IPS-20b (cell line): ENCODE data around the gene ZNF77.
"Not testable (repeated sequence)": the region's sequence is repeated elsewhere in the genome, so short reads cannot be mapped to it uniquely, and the experiment has no call there.

Experiments
- H3K27ac ChIP-seq: one replicate; pipeline ENCODE4 v1.5.1; 2013; ENCODE audit warnings: low read length
- H3K27me3 ChIP-seq: 2 replicates; pipeline ENCODE4 v1.6.1; 2013; ENCODE audit warnings: mild to moderate bottlenecking, low read length, inconsistent platforms; ENCODE audit not compliant: insufficient read depth
- H3K36me3 ChIP-seq: 2 replicates; pipeline ENCODE4 v1.6.1; 2013; ENCODE audit warnings: low read depth, mild to moderate bottlenecking, inconsistent platforms, low read length, moderate library complexity; ENCODE audit not compliant: insufficient read depth
- H3K4me1 ChIP-seq: 2 replicates; pipeline ENCODE4 v1.6.1; 2013; ENCODE audit warnings: mild to moderate bottlenecking, control low read depth, inconsistent platforms, low read length, moderate library complexity; ENCODE audit not compliant: insufficient read depth
- H3K4me3 ChIP-seq: 2 replicates; pipeline ENCODE4 v1.5.1; 2013; ENCODE audit warnings: mild to moderate bottlenecking, low read length, inconsistent platforms
- H3K9ac ChIP-seq: 2 replicates; pipeline ENCODE4 v1.6.1; 2013; ENCODE audit warnings: low read depth, mild to moderate bottlenecking, inconsistent platforms, low read length, moderate library complexity
- H3K9me3 ChIP-seq: 2 replicates; pipeline ENCODE4 v1.6.1; 2013; ENCODE audit warnings: mild to moderate bottlenecking, low read depth, low read length, inconsistent platforms; ENCODE audit not compliant: insufficient read depth

Gene ZNF77

DNA sequence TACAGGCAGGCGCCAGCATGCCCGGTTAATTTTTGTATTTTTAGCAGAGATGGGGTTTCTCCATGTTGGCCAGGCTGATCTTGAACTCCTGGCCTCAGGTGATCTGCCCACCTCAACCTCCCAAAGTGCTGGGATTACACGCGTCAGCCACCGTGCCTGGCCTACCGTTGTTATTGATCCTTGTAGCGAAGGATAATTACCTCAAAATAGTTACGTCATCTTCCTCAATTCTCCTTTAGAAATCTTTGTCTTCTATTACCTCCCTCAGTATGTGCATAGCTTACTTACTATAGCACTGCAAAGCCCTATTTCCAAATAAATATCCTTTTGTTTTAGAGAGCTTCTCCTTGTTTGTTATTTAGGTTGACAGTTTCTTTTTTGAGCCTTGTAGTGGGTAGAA, 23.2 kb upstream of the ZNF77 start:
- no peaks in the 10 kb centered on the region for H3K9me3 ChIP-seq
- no peaks in the 10 kb centered on the region for H3K36me3 ChIP-seq
- 0 out of 2 replicates have a peak, but pooled peaks cover under 1% of the 10 kb centered on the region for H3K27me3 ChIP-seq
- no peak overlapping the region for H3K9ac ChIP-seq
- H3K4me3 ChIP-seq = no peak overlapping the region
- H3K4me1 ChIP-seq = no peaks in the 10 kb centered on the region
- no peak overlapping the region for H3K27ac ChIP-seq

DNA sequence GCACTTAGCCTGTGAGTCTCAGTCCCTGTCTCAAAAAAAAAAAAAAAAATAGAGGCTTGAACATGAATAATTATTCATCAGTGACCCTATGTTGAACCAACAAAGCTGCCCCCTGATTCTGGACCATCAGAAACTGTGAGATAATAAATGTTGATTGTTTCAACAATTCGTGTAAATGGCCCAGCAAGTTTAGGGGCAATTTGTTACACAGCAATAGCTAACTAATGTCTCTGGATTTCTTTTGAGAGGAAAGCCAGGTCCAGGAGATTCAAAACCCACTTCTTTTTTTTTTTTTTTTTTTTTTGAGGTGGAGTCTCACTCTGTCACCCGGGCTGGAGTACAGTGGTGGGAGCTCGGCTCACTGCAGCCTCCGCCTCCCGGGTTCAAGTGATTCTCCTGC, 20.1 kb upstream of the ZNF77 start:
- no peaks in the 10 kb centered on the region for H3K9me3 ChIP-seq
- no peaks in the 10 kb centered on the region; the same call in 1 of the 2 replicates for H3K4me1 ChIP-seq
- no peak overlapping the region for H3K4me3 ChIP-seq
- no peaks in the 10 kb centered on the region for H3K36me3 ChIP-seq
- H3K9ac ChIP-seq = no peak overlapping the region
- H3K27ac ChIP-seq = no peak overlapping the region
- no peaks in the 10 kb centered on the region for H3K27me3 ChIP-seq

- not testable (repeated sequence) for H3K36me3 ChIP-seq, H3K27me3 ChIP-seq
These were observed 18.9 kb upstream of the ZNF77 start for GRCh38 chr19:2963631-2964030.

GRCh38 chr19:2963122-2963521, 18.4 kb upstream of the ZNF77 start:
- Histone ChIP-seq H3K9me3 (no peaks in the 10 kb centered on the region), H3K27ac (no peak overlapping the region), H3K4me3 (no peak overlapping the region), H3K27me3 (no peaks in the 10 kb centered on the region), H3K9ac (no peak overlapping the region), H3K36me3 (no peaks in the 10 kb centered on the region), H3K4me1 (no peaks in the 10 kb centered on the region; the same call in 1 of the 2 replicates)

More at GRCh38 chr19:2963631-2964030, 18.9 kb upstream of the ZNF77 start:
- not testable (repeated sequence) for H3K4me3 ChIP-seq, H3K4me1 ChIP-seq, H3K27ac ChIP-seq, H3K9ac ChIP-seq, H3K9me3 ChIP-seq

GRCh38 chr19:2962018-2962670, 17.4 kb upstream of the ZNF77 start:
- Histone ChIP-seq H3K27ac (no peak overlapping the region), H3K27me3 (no peaks in the 10 kb centered on the region), H3K9me3 (no peaks in the 10 kb centered on the region), H3K4me1 (no peaks in the 10 kb centered on the region; the same call in 1 of the 2 replicates), H3K36me3 (no peaks in the 10 kb centered on the region), H3K9ac (no peak overlapping the region), H3K4me3 (no peak overlapping the region)

GRCh38 chr19:2960120-2960519, 15.3 kb upstream of the ZNF77 start:
- Histone ChIP-seq H3K27ac (no peak overlapping the region), H3K4me3 (no peak overlapping the region), H3K9ac (no peak overlapping the region), H3K4me1 (no peaks in the 10 kb centered on the region; the same call in 1 of the 2 replicates), H3K36me3 (no peaks in the 10 kb centered on the region), H3K9me3 (no peaks in the 10 kb centered on the region), H3K27me3 (no peaks in the 10 kb centered on the region)

- Histone ChIP-seq H3K4me1 (no peaks in the 10 kb centered on the region; the same call in 1 of the 2 replicates), H3K4me3 (no peak overlapping the region), H3K27ac (no peak overlapping the region), H3K9me3 (no peaks in the 10 kb centered on the region), H3K9ac (no peak overlapping the region), H3K27me3 (no peaks in the 10 kb centered on the region), H3K36me3 (no peaks in the 10 kb centered on the region)
These were observed 12.4 kb upstream of the ZNF77 start for GRCh38 chr19:2957160-2957559.

- Histone ChIP-seq H3K36me3 (no peaks in the 10 kb centered on the region), H3K4me3 (no peak overlapping the region), H3K9ac (no peak overlapping the region), H3K9me3 (no peaks in the 10 kb centered on the region), H3K4me1 (no peaks in the 10 kb centered on the region; the same call in 1 of the 2 replicates), H3K27ac (no peak overlapping the region), H3K27me3 (no peaks in the 10 kb centered on the region)
These were observed 8.2 kb upstream of the ZNF77 start for GRCh38 chr19:2952953-2953481.

DNA sequence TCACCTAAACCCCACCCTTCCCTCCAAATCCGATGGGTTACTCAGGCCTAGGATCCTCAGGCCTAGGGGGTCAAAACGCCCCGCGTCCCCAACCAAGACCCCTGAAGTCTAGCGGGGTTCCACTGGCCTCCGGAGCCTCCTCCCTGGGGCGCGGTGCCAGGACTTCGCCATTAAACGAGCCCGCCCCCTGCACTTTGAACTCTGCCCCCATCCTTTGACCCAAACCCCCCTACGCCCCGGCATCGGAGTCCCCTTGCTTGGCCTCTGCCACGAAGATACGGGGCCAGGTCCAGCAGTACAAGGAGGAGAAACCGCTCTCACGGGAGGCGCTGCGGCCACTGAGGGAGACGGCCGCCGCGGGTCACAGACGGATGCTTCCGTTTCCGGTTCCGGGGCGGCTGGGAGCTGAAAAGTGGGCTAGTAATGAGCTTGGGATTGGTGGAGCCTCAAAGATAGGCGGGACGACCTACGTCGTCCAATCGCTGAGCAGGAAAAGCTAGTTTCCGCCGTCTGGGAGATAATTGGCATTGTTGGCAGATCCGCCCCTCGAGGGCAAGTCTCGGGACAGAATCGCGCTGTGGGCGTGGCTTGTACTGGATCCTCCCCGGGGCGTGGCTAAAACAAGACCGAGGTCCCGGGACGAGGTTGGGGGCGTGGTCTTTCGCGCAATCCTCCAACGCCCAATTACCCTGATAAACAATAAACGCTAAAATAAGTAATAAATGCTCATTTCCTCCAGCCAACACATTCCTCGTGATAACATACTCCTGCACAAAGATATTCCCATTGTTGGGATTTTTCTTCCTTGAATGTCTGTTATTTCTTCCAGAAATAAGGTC, 5.7 kb upstream of the ZNF77 start:
- Histone ChIP-seq H3K4me1 (no peaks in the 10 kb centered on the region; the same call in 1 of the 2 replicates), H3K27ac (no peak overlapping the region), H3K9ac (peak overlapping the region; percentile 92), H3K36me3 (no peaks in the 10 kb centered on the region), H3K27me3 (no peaks in the 10 kb centered on the region), H3K4me3 (peak overlapping the region; percentile 94), H3K9me3 (no peaks in the 10 kb centered on the region)

GRCh38 chr19:2949939-2950285, 5.1 kb upstream of the ZNF77 start:
- Histone ChIP-seq H3K27me3 (no peaks in the 10 kb centered on the region), H3K9me3 (no peaks in the 10 kb centered on the region), H3K36me3 (no peaks in the 10 kb centered on the region), H3K27ac (no peak overlapping the region), H3K4me3 (peak overlapping the region; percentile 94), H3K9ac (peak overlapping the region; percentile 92), H3K4me1 (no peaks in the 10 kb centered on the region; the same call in 1 of the 2 replicates)

- Histone ChIP-seq H3K4me1 (no peaks in the 10 kb centered on the region; the same call in 1 of the 2 replicates), H3K9ac (no peak overlapping the region), H3K36me3 (no peaks in the 10 kb centered on the region), H3K4me3 (peak overlapping the region; percentile 83; the same call in 1 of the 2 replicates), H3K27ac (no peak overlapping the region), H3K27me3 (no peaks in the 10 kb centered on the region), H3K9me3 (no peaks in the 10 kb centered on the region)
These were observed 909 bp upstream of the ZNF77 start for GRCh38 chr19:2945575-2946184.
